HepG2 (cell line): ENCODE data around the gene CPA2. TPM values are rescaled to one million over a fixed set of nuclear protein-coding genes. Genes with fewer than 3 reads are reported as not detected.

Experiments used
- ATAC-seq: fragments of 200-7000 bp; cut with Tn5 transposase; 3 replicates; pipeline ENCODE4 v1.9.1; 2020; ENCODE audit warnings: mild to moderate bottlenecking, moderate library complexity
- BruUV-seq: library from RNA; stranded (reverse); fragments of 400-500 nt; replicated peaks from 2 replicates; lab custom pipeline; 2021; lab: Mats Ljungman, UMichigan
- CTCF ChIA-PET: fragments of 300-600 bp; formaldehyde crosslinking; extraction: SDS; loops from one replicate; lab custom pipeline; 2021; ENCODE audit warnings: low total read pairs, inconsistent platforms, low intra/inter-chr PET ratio; lab: Yijun Ruan, JAX
- POLR2A ChIA-PET: fragments of 350-600 bp; sonication (Branson Sonifier 250); formaldehyde crosslinking; loops from one replicate; lab custom pipeline; 2020; ENCODE audit warnings: antibody characterized with exemption, inconsistent platforms; lab: Yijun Ruan, JAX
- DNase-seq: peaks from one replicate; pipeline ENCODE4 v3.0.0-alpha.2; 2015; ENCODE audit warnings: low spot score
- FAIRE-seq: peaks from 3 replicates; lab custom pipeline; 2011; peaks lifted over from hg19 to GRCh38; lab: Jason Lieb, UNC
- H2AFZ ChIP-seq: one replicate; pipeline ENCODE4 v1.6.1; 2011; ENCODE audit warnings: low read length, inconsistent platforms
- H3K27ac ChIP-seq: fragments of 300-600 bp; 3 replicates; pipeline ENCODE4 v1.8.0; 2011; ENCODE audit warnings: mixed run types, mild to moderate bottlenecking, mixed read lengths, low read length, inconsistent platforms; ENCODE audit not compliant: insufficient read depth; ENCODE audit errors: extremely low read length
- H3K27me3 ChIP-seq, 2 experiments: fragments of 200-600 bp in 1 of 2; 2 replicates in 1 of 2; 3 replicates in 1 of 2; pipeline versions ENCODE4 v1.6.0 to v1.8.0; 2011; ENCODE audit warnings: low read length in 2 of 2, mild to moderate bottlenecking in 2 of 2, moderate library complexity in 2 of 2, inconsistent platforms in 1 of 2; ENCODE audit not compliant: insufficient read depth in 2 of 2, control insufficient read depth in 1 of 2
- H3K36me3 ChIP-seq, 2 experiments: fragments of 200-600 bp in 1 of 2; replicated peaks in 1 of 2; 2 replicates in 1 of 2; 3 replicates in 1 of 2; pipeline versions ENCODE4 v1.5.1 to v1.8.0; 2011; ENCODE audit warnings: low read length in 2 of 2, inconsistent platforms in 1 of 2; ENCODE audit not compliant: insufficient read depth in 2 of 2, control insufficient read depth in 1 of 2
- H3K4me1 ChIP-seq: 2 replicates; pipeline ENCODE4 v1.5.1; 2012; ENCODE audit warnings: low read length, inconsistent platforms; ENCODE audit not compliant: insufficient read depth
- H3K4me2 ChIP-seq: 2 replicates; pipeline ENCODE4 v1.6.0; 2011; ENCODE audit warnings: low read depth, low read length, inconsistent platforms
- H3K4me3 ChIP-seq, 3 experiments: fragments of 200-600 bp in 1 of 3; sonication (generic), shearing (Covaris generic) in 1 of 3; replicated peaks in 1 of 3; 2 replicates each; pipeline ENCODE4 v1.5.1; 2011 to 2016; ENCODE audit warnings: low read length in 3 of 3, inconsistent platforms in 2 of 3, low read depth in 2 of 3, mild to moderate bottlenecking in 2 of 3, control low read depth in 1 of 3, mixed read lengths in 1 of 3; ENCODE audit not compliant: insufficient read depth in 1 of 3
- H3K79me2 ChIP-seq: one replicate; pipeline ENCODE4 v1.6.1; 2011; ENCODE audit warnings: low read length, inconsistent platforms; ENCODE audit not compliant: insufficient read depth
- H3K9ac ChIP-seq: 2 replicates; pipeline ENCODE4 v1.6.0; 2011; ENCODE audit warnings: mild to moderate bottlenecking, low read depth, low read length, inconsistent platforms; ENCODE audit not compliant: insufficient read depth
- H3K9me3 ChIP-seq: 2 replicates; pipeline ENCODE4 v1.5.1; 2012; ENCODE audit warnings: mild to moderate bottlenecking, low read length
- H4K20me1 ChIP-seq: 2 replicates; pipeline ENCODE4 v1.6.0; 2011; ENCODE audit warnings: inconsistent platforms, mild to moderate bottlenecking, low read length, moderate library complexity; ENCODE audit not compliant: insufficient read depth
- AHR ChIP-seq: IDR thresholded peaks from 2 replicates; pipeline ENCODE4 v1.6.1; 2018; ENCODE audit warnings: missing genetic modification reagents, missing compliant biosample characterization
- CBX2 ChIP-seq, 2 experiments: fragments of 200-600 bp in 1 of 2; sonication (generic); formaldehyde crosslinking in 1 of 2; IDR thresholded peaks; 2 replicates each; pipeline versions ENCODE4 v1.7.0 to v1.8.1; 2018 to 2022; ENCODE audit warnings: low read depth in 2 of 2, low read length in 1 of 2, mild to moderate bottlenecking in 1 of 2, missing genetic modification reagents in 1 of 2
- FOXC1 ChIP-seq: sonication (generic); formaldehyde crosslinking; IDR thresholded peaks from 2 replicates; pipeline ENCODE4 v1.8.0; 2022; ENCODE audit warnings: mild to moderate bottlenecking, missing genetic modification reagents, borderline replicate concordance
- FOXO1 ChIP-seq: sonication (generic); formaldehyde crosslinking; IDR thresholded peaks from 2 replicates; pipeline ENCODE4 v1.4.0; 2020; ENCODE audit warnings: missing genetic modification reagents
- GFI1 ChIP-seq: sonication (generic); formaldehyde crosslinking; IDR thresholded peaks from 2 replicates; pipeline ENCODE4 v1.5.0; 2020; ENCODE audit warnings: missing genetic modification reagents, mild to moderate bottlenecking, borderline replicate concordance
- KDM1A ChIP-seq: IDR thresholded peaks from 2 replicates; pipeline ENCODE4 v1.6.1; 2016; ENCODE audit warnings: missing compliant biosample characterization
- KDM4B ChIP-seq: sonication (generic); formaldehyde crosslinking; IDR thresholded peaks from 2 replicates; pipeline ENCODE4 v1.4.0; 2020; ENCODE audit warnings: missing genetic modification reagents
- KLF16 ChIP-seq, 2 experiments: sonication (generic) in 1 of 2; formaldehyde crosslinking in 1 of 2; IDR thresholded peaks; 2 replicates each; pipeline versions ENCODE4 v1.6.1 to v1.8.0; 2016 to 2023; ENCODE audit warnings: missing genetic modification reagents in 2 of 2, missing compliant biosample characterization in 1 of 2
- MYC ChIP-seq: sonication (generic); formaldehyde crosslinking; IDR thresholded peaks from 2 replicates; pipeline ENCODE4 v1.9.0; 2021; ENCODE audit warnings: missing genetic modification reagents, borderline replicate concordance
- RAD21 ChIP-seq: fragments of 450-650 bp; formaldehyde crosslinking; IDR thresholded peaks from 2 replicates; pipeline ENCODE4 v1.5.0; 2020; ENCODE audit warnings: mild to moderate bottlenecking
- SMAD1 ChIP-seq: sonication (generic); formaldehyde crosslinking; IDR thresholded peaks from 2 replicates; pipeline ENCODE4 v1.4.0; 2020; ENCODE audit warnings: missing genetic modification reagents, low read depth, mild to moderate bottlenecking, borderline replicate concordance
- SNAI1 ChIP-seq: sonication (generic); formaldehyde crosslinking; IDR thresholded peaks from 2 replicates; pipeline ENCODE4 v1.5.0; 2020; ENCODE audit warnings: mild to moderate bottlenecking, missing genetic modification reagents, borderline replicate concordance
- TRIM24 ChIP-seq: sonication (generic); formaldehyde crosslinking; IDR thresholded peaks from 2 replicates; pipeline ENCODE4 v1.8.0; 2022; ENCODE audit warnings: mild to moderate bottlenecking, missing genetic modification reagents
- ZNF672 ChIP-seq: sonication (generic); formaldehyde crosslinking; IDR thresholded peaks from 2 replicates; pipeline ENCODE4 v1.8.1; 2022; ENCODE audit warnings: missing genetic modification reagents
- WGBS: methylation state at CpG from one replicate; pipeline ENCODE4 v1.1.6; 2017; ENCODE audit warnings: low lambda C conversion rate; 5-methylcytosine and 5-hydroxymethylcytosine counted together
- in situ Hi-C: cut with HindIII; loops from 2 replicates; pipeline ENCODE4 v1.10.0; 2017; ENCODE audit warnings: low pct_unique_long_range_greater_than_20kb; ENCODE audit not compliant: extremely low pct_ligation_motif_present
- intact Hi-C: fragments of 100-400 bp; cut with micrococcal nuclease; formaldehyde crosslinking; loops from one replicate; pipeline ENCODE4 v1.10.0; 2022; ENCODE audit not compliant: unreplicated experiment
- polyA plus RNA-seq, 8 experiments: library from polyadenylated mRNA; depleted of rRNA in 3 of 8; stranded (reverse) in 7 of 8; unstranded in 1 of 8; fragments of >200 nt; fragmentation: Illumina TruSeq in 4 of 8; extraction: Trizol in 4 of 8; gene quantifications; 2 replicates each; pipeline versions ENCODE4 v1.2.1 to v1.2.3, GENCODE V29; 2011 to 2016; ENCODE audit warnings: low read depth in 4 of 8, missing spikeins in 1 of 8, mixed read lengths in 1 of 8; ENCODE audit not compliant: insufficient read depth in 1 of 8
- total RNA-seq, 5 experiments: library from RNA; depleted of rRNA; stranded (reverse); fragments of >200 nt; fragmentation: Illumina TruSeq; extraction: Trizol; gene quantifications; 2 replicates each; pipeline ENCODE4 v1.2.3, GENCODE V29; 2016; ENCODE audit warnings: low read depth in 1 of 5
- TF ChIP-seq, protein P1 (sequence below): sonication (generic); formaldehyde crosslinking; IDR thresholded peaks from 2 replicates; pipeline ENCODE4 v1.9.0; 2021; ENCODE audit warnings: missing genetic modification reagents, mild to moderate bottlenecking, borderline replicate concordance
- TF ChIP-seq, protein P2 (sequence below): sonication (generic); formaldehyde crosslinking; IDR thresholded peaks from 2 replicates; pipeline ENCODE4 v1.8.1; 2023; ENCODE audit warnings: mild to moderate bottlenecking, missing genetic modification reagents, borderline replicate concordance
- TF ChIP-seq, protein P3 (sequence below): sonication (generic); formaldehyde crosslinking; IDR thresholded peaks from 2 replicates; pipeline ENCODE4 v1.4.0; 2020; ENCODE audit warnings: missing genetic modification reagents, mild to moderate bottlenecking, borderline replicate concordance

The CPA2 gene
- total and polyA plus RNA-seq, 2 of the 13 experiments (the other 11 are each of a cell fraction or from before 2014, with no cell fraction given) = not detected

DNA sequence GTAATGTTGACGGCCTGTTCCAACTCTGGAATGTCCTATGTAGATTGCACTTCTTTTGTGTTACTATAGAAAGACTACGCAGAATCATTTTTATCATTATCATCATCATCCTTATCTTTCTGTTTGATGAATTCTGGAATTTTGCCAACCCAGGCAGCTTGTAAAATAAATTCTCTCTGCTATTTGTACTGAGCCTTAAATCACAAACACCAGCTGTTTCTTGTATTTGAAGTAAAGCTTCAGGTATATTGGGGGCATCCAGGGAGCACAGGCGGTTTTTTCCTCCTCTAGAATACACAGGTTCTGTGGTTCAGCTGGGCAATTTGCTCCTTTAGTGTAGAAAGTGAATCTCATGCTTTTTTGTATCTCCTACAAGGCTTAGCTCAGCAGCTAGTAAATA is 63.0 kb downstream of the CPA2 start (continued):
- TF ChIP-seq, protein P1, sequence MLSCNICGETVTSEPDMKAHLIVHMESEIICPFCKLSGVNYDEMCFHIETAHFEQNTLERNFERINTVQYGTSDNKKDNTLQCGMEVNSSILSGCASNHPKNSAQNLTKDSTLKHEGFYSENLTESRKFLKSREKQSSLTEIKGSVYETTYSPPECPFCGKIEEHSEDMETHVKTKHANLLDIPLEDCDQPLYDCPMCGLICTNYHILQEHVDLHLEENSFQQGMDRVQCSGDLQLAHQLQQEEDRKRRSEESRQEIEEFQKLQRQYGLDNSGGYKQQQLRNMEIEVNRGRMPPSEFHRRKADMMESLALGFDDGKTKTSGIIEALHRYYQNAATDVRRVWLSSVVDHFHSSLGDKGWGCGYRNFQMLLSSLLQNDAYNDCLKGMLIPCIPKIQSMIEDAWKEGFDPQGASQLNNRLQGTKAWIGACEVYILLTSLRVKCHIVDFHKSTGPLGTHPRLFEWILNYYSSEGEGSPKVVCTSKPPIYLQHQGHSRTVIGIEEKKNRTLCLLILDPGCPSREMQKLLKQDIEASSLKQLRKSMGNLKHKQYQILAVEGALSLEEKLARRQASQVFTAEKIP (CRISPR knock-in tag) = no peak
- TF ChIP-seq CBX2 (IDR thresholded peaks at IDR 0.05; ENCODE audit: low read depth, low read length) (no peak), CBX2 (CRISPR knock-in tag; IDR thresholded peaks at IDR 0.05; ENCODE audit: low read depth) (no peak), FOXO1 (CRISPR knock-in tag) (no peak), FOXC1 (CRISPR knock-in tag) (no peak), KLF16 (CRISPR knock-in tag; IDR thresholded peaks at IDR 0.05) (no peak), AHR (no peak), KDM1A (no peak)
- TF ChIP-seq, all 625 proteins: peak for 0

DNA sequence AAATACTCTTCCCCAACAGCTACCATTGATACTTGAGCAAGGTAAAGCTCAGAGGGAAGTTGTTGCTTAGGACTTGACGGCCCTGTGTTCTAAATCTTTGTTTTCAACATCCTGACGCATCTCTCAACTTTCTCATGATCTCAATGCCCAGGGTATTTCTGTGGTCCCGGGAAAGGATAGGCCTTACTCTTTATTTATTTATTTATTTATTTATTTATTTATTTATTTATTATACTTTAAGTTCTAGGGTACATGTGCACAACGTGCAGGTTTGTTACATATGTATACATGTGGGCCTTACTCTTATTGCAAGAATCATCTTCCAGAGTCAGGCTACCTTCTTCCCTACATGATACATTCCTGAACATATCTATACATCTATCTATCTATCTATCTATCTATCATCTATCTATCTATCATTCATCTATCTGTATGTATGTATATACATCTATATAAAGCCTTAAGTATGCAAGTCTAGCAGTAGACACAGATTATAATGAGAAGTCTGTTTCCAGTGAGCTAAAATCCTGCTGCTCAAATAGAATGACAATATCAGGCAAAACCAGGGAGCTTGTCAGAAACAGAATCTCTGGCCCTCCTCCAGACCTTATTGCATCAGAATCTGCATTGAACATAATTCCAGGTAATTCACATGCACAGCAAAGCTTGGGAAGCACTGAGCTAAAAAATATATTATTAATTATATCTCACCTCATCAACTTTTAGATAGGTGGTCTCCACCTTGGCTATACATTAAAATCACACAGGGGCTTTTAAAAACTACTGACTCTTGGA is 65.8 kb downstream of the CPA2 start:
- H4K20me1 ChIP-seq = no peaks in the 10 kb centered on the region
- H3K4me2 ChIP-seq = no peak overlapping the region
- no peak overlapping the region for H3K9ac ChIP-seq
- no peak overlapping the region for H2AFZ ChIP-seq
- H3K79me2 ChIP-seq = no peaks in the 10 kb centered on the region
- FAIRE-seq (no peak), DNase-seq (no peak), ATAC-seq (no peak)
- no TSS peak for BruUV-seq
- ChIA-PET CTCF (no interaction called here), POLR2A (no interaction called here)
- no peak overlapping the region for H3K4me3 ChIP-seq
- no peak overlapping the region for H3K27ac ChIP-seq
- H3K4me1 ChIP-seq = no peaks in the 10 kb centered on the region
- H3K27me3 ChIP-seq = peaks cover 0 to 14% of the 10 kb centered on the region in 2 experiments; a peak in 2 of 5 replicates
- no peaks in the 10 kb centered on the region for H3K9me3 ChIP-seq
- intact Hi-C loops (no loop called here), in situ Hi-C loops (no loop called here)
- 40% methylated on average over 4 of the region's 4 CpGs for WGBS
- H3K36me3 ChIP-seq = no peaks in the 10 kb centered on the region
- TF ChIP-seq RAD21 (CRISPR knock-in tag) (no peak), SNAI1 (CRISPR knock-in tag) (no peak), MYC (CRISPR knock-in tag) (no peak), GFI1 (CRISPR knock-in tag) (no peak), KDM4B (CRISPR knock-in tag) (no peak), ZNF672 (no peak), TRIM24 (no peak), SMAD1 (CRISPR knock-in tag) (no peak)
- TF ChIP-seq, protein P2, sequence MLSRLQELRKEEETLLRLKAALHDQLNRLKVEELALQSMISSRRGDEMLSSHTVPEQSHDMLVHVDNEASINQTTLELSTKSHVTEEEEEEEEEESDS (CRISPR knock-in tag) = no peak
- TF ChIP-seq, protein P3, sequence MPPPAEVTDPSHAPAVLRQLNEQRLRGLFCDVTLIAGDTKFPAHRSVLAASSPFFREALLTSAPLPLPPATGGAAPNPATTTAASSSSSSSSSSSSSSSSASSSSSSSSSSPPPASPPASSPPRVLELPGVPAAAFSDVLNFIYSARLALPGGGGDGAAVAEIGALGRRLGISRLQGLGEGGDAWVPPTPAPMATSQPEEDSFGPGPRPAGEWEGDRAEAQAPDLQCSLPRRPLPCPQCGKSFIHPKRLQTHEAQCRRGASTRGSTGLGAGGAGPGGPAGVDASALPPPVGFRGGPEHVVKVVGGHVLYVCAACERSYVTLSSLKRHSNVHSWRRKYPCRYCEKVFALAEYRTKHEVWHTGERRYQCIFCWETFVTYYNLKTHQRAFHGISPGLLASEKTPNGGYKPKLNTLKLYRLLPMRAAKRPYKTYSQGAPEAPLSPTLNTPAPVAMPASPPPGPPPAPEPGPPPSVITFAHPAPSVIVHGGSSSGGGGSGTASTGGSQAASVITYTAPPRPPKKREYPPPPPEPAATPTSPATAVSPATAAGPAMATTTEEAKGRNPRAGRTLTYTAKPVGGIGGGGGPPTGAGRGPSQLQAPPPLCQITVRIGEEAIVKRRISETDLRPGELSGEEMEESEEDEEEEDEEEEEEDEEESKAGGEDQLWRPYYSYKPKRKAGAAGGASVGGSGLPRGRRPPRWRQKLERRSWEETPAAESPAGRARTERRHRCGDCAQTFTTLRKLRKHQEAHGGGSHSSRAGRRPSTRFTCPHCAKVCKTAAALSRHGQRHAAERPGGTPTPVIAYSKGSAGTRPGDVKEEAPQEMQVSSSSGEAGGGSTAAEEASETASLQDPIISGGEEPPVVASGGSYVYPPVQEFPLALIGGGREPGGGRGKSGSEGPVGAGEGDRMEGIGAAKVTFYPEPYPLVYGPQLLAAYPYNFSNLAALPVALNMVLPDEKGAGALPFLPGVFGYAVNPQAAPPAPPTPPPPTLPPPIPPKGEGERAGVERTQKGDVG = no peak
